ENCODE results near the gene ZNF35. TPM values are rescaled to one million over a fixed set of nuclear protein-coding genes. Genes with fewer than 3 reads are reported as not detected.
"Not testable (repeated sequence)": the region's sequence is repeated elsewhere in the genome, so short reads cannot be mapped to it uniquely, and the experiment has no call there.

The ZNF35 gene
- total and polyA plus RNA-seq, 4 donors, result 9.5 to 18.1 (median 12.9) TPM

GRCh38 chr3:44649709-44650108 is 1.2 kb downstream of the ZNF35 start:
- no peaks in the 10 kb centered on the region for H3K27me3 ChIP-seq (ENCODE audit: control insufficient read depth, insufficient read depth, low read length)
- 100% methylated on average over 1 of the region's 1 CpG for WGBS (ENCODE audit: insufficient coverage)
- DNase-seq (ENCODE audit: low read depth in 4 of 6, low spot score in 6 of 6), result no peak
- peaks cover 30% of the 10 kb centered on the region for H3K36me3 ChIP-seq (ENCODE audit: control insufficient read depth, insufficient read depth, low read length)
- H3K4me1 ChIP-seq (ENCODE audit: control insufficient read depth, insufficient read depth, low read length), result peaks cover 6% of the 10 kb centered on the region
- H3K9me3 ChIP-seq (ENCODE audit: control insufficient read depth, insufficient read depth, low read length), result no peaks in the 10 kb centered on the region
- no peak overlapping the region for H3K27ac ChIP-seq (ENCODE audit: low read depth, low read length)
- H3K4me3 ChIP-seq (ENCODE audit: low read depth, low read length), result no peak overlapping the region

DNA sequence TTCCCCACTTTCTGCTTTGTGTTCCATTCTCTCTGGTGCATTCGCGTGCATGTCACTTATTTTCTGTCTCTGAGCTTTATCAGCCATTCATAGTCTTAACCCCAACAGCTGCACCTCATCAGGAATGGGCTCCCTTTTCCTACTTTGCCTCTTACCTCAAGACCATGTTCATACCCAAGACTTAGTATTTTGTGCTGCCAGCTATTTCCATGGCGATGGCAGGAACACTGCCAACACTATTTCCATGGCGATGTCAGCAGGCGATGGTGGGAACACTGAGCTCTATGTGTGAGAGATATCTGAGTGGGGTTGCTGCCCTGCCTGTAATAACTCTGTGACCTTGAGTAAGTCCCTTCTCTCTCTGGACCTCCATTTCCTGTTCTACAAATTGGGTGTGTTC is 5.5 kb downstream of the ZNF35 start:
- Histone ChIP-seq H3K4me3 (ENCODE audit: low read depth, low read length) (no peak overlapping the region), H3K27me3 (ENCODE audit: control insufficient read depth, insufficient read depth, low read length) (no peaks in the 10 kb centered on the region), H3K9me3 (ENCODE audit: control insufficient read depth, insufficient read depth, low read length) (no peaks in the 10 kb centered on the region), H3K27ac (ENCODE audit: low read depth, low read length) (no peak overlapping the region), H3K4me1 (ENCODE audit: control insufficient read depth, insufficient read depth, low read length) (no peaks in the 10 kb centered on the region), H3K36me3 (ENCODE audit: control insufficient read depth, insufficient read depth, low read length) (peaks cover 53% of the 10 kb centered on the region)
- DNase-seq (ENCODE audit: low read depth in 4 of 6, low spot score in 6 of 6), result peak in 2 of 6 donors; percentile 58 to 65
- 66% methylated on average over 5 of the region's 5 CpGs for WGBS (ENCODE audit: insufficient coverage)

DNA sequence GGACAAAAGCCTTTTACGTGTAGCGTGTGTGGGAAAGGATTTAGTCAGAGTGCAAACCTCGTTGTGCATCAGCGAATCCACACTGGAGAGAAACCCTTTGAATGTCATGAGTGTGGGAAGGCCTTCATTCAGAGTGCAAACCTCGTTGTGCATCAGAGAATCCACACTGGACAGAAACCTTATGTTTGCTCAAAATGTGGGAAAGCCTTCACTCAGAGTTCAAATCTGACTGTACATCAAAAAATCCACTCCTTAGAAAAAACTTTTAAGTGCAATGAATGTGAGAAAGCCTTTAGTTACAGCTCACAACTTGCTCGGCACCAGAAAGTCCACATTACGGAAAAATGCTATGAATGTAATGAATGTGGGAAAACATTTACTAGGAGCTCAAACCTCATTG is 10.5 kb downstream of the ZNF35 start:
- Histone ChIP-seq H3K27me3 (ENCODE audit: control insufficient read depth, insufficient read depth, low read length) (no peaks in the 10 kb centered on the region), H3K9me3 (ENCODE audit: control insufficient read depth, insufficient read depth, low read length) (no peaks in the 10 kb centered on the region), H3K36me3 (ENCODE audit: control insufficient read depth, insufficient read depth, low read length) (peaks cover 44% of the 10 kb centered on the region), H3K4me3 (ENCODE audit: low read depth, low read length) (no peak overlapping the region), H3K4me1 (ENCODE audit: control insufficient read depth, insufficient read depth, low read length) (no peaks in the 10 kb centered on the region), H3K27ac (ENCODE audit: low read depth, low read length) (no peak overlapping the region)
- WGBS (ENCODE audit: insufficient coverage), result 95% methylated on average over 4 of the region's 7 CpGs
- DNase-seq (ENCODE audit: low read depth in 4 of 6, low spot score in 6 of 6), result no peak

DNA sequence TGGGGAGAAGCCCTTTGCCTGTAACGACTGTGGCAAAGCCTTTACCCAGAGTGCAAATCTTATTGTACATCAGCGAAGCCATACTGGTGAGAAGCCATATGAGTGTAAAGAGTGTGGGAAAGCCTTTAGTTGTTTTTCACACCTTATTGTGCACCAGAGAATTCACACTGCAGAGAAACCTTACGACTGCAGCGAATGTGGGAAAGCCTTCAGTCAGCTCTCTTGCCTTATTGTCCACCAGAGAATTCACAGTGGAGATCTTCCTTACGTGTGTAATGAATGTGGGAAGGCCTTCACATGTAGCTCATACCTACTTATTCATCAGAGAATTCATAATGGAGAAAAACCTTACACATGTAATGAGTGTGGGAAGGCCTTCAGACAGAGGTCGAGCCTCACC is 10.9 kb downstream of the ZNF35 start:
- Histone ChIP-seq H3K27ac (ENCODE audit: low read depth, low read length) (no peak overlapping the region), H3K4me3 (ENCODE audit: low read depth, low read length) (no peak overlapping the region), H3K36me3 (ENCODE audit: control insufficient read depth, insufficient read depth, low read length) (peaks cover 44% of the 10 kb centered on the region), H3K27me3 (ENCODE audit: control insufficient read depth, insufficient read depth, low read length) (no peaks in the 10 kb centered on the region), H3K9me3 (ENCODE audit: control insufficient read depth, insufficient read depth, low read length) (no peaks in the 10 kb centered on the region), H3K4me1 (ENCODE audit: control insufficient read depth, insufficient read depth, low read length) (no peaks in the 10 kb centered on the region)
- no peak for DNase-seq (ENCODE audit: low read depth in 4 of 6, low spot score in 6 of 6)
- 100% methylated on average over 1 of the region's 6 CpGs for WGBS (ENCODE audit: insufficient coverage)

- DNase-seq (ENCODE audit: low read depth in 4 of 6, low spot score in 6 of 6), result no peak
- no peaks in the 10 kb centered on the region for H3K9me3 ChIP-seq (ENCODE audit: control insufficient read depth, insufficient read depth, low read length)
- H3K27ac ChIP-seq (ENCODE audit: low read depth, low read length), result no peak overlapping the region
- no peaks in the 10 kb centered on the region for H3K4me1 ChIP-seq (ENCODE audit: control insufficient read depth, insufficient read depth, low read length)
- H3K4me3 ChIP-seq (ENCODE audit: low read depth, low read length), result no peak overlapping the region
- WGBS (ENCODE audit: insufficient coverage), result no CpG with 5 or more reads among the region's 2 CpGs
- H3K36me3 ChIP-seq (ENCODE audit: control insufficient read depth, insufficient read depth, low read length), result peaks cover 38% of the 10 kb centered on the region
- H3K27me3 ChIP-seq (ENCODE audit: control insufficient read depth, insufficient read depth, low read length), result no peaks in the 10 kb centered on the region
Observed at GRCh38 chr3:44661189-44661588, 12.7 kb downstream of the ZNF35 start.

- H3K36me3 ChIP-seq (ENCODE audit: control insufficient read depth, insufficient read depth, low read length), result peaks cover 20% of the 10 kb centered on the region
- WGBS (ENCODE audit: insufficient coverage), result no CpG with 5 or more reads among the region's 3 CpGs
Observed at GRCh38 chr3:44665173-44665572, 16.6 kb downstream of the ZNF35 start.

DNA sequence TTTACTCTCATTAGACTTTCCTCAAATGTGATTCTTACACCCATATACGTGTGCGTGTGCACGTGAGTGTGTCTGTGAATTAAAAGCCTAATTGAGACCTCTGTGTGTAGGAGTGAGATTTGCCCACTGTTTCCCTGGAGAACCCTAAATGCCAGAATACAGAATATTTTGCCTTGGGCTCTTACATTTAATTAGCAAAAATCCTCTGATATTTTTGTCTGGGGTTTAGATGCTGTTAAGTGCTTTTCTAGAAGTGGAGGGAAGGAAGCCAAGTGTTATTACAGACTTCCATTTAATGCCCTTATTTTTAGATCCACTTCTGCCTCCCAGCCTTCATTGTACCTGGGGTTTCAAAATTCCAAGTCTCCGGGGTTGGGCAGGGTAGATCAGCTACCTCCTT is 17.8 kb downstream of the ZNF35 start:
- no peak overlapping the region for H3K27ac ChIP-seq (ENCODE audit: low read depth, low read length)
- WGBS (ENCODE audit: insufficient coverage), result no CpG with 5 or more reads among the region's 4 CpGs
- no peak overlapping the region for H3K4me3 ChIP-seq (ENCODE audit: low read depth, low read length)
- H3K9me3 ChIP-seq (ENCODE audit: control insufficient read depth, insufficient read depth, low read length), result no peaks in the 10 kb centered on the region
- H3K4me1 ChIP-seq (ENCODE audit: control insufficient read depth, insufficient read depth, low read length), result no peaks in the 10 kb centered on the region
- H3K27me3 ChIP-seq (ENCODE audit: control insufficient read depth, insufficient read depth, low read length), result no peaks in the 10 kb centered on the region
- DNase-seq (ENCODE audit: low read depth in 4 of 6, low spot score in 6 of 6), result peak in 1 of 6 donors; percentile 71
- peaks cover 21% of the 10 kb centered on the region for H3K36me3 ChIP-seq (ENCODE audit: control insufficient read depth, insufficient read depth, low read length)

More at GRCh38 chr3:44665173-44665572, 16.6 kb downstream of the ZNF35 start:
- Histone ChIP-seq H3K27ac (ENCODE audit: low read depth, low read length) (no peak overlapping the region), H3K4me3 (ENCODE audit: low read depth, low read length) (no peak overlapping the region), H3K27me3 (ENCODE audit: control insufficient read depth, insufficient read depth, low read length) (no peaks in the 10 kb centered on the region), H3K4me1 (ENCODE audit: control insufficient read depth, insufficient read depth, low read length) (no peaks in the 10 kb centered on the region), H3K9me3 (ENCODE audit: control insufficient read depth, insufficient read depth, low read length) (no peaks in the 10 kb centered on the region)
- DNase-seq (ENCODE audit: low read depth in 4 of 6, low spot score in 6 of 6), result no peak

DNA sequence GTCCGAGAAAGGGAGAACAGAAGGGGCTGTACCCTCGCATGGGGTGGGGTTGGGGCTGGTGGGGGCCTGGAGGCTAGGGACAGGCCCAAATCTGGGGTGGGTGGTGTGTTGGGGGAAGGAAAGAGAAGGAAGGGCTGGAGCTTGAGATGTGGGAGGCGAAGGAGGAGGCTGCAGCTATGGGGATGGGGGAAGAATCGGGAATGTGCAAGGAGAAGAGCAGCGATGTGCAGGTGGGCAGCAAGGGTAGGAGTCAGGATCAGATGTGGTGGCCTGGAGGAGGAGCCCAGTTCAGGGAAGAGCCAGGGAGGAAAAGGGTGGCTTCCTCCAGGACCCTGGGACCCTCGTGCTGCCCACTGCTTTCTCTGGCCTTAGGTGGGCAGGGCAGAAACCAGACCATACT is 21.2 kb downstream of the ZNF35 start:
- H3K9me3 ChIP-seq (ENCODE audit: control insufficient read depth, insufficient read depth, low read length), result no peaks in the 10 kb centered on the region
- H3K4me1 ChIP-seq (ENCODE audit: control insufficient read depth, insufficient read depth, low read length), result no peaks in the 10 kb centered on the region
- no peaks in the 10 kb centered on the region for H3K27me3 ChIP-seq (ENCODE audit: control insufficient read depth, insufficient read depth, low read length)
- WGBS (ENCODE audit: insufficient coverage), result 92% methylated on average over 6 of the region's 6 CpGs
- H3K27ac ChIP-seq (ENCODE audit: low read depth, low read length), result no peak overlapping the region
- DNase-seq (ENCODE audit: low read depth in 4 of 6, low spot score in 6 of 6), result no peak
- H3K4me3 ChIP-seq (ENCODE audit: low read depth, low read length), result no peak overlapping the region
- H3K36me3 ChIP-seq (ENCODE audit: control insufficient read depth, insufficient read depth, low read length), result peaks cover 22% of the 10 kb centered on the region

- H3K27ac ChIP-seq (ENCODE audit: low read depth, low read length); DNase-seq (ENCODE audit: low read depth in 4 of 6, low spot score in 6 of 6); H3K27me3 ChIP-seq (ENCODE audit: control insufficient read depth, insufficient read depth, low read length); H3K9me3 ChIP-seq (ENCODE audit: control insufficient read depth, insufficient read depth, low read length); H3K4me1 ChIP-seq (ENCODE audit: control insufficient read depth, insufficient read depth, low read length); H3K4me3 ChIP-seq (ENCODE audit: low read depth, low read length): not testable (repeated sequence)
- H3K36me3 ChIP-seq (ENCODE audit: control insufficient read depth, insufficient read depth, low read length), result peaks cover 33% of the 10 kb centered on the region
- 96% methylated on average over 5 of the region's 8 CpGs for WGBS (ENCODE audit: insufficient coverage)
Observed at GRCh38 chr3:44673466-44673865, 24.9 kb downstream of the ZNF35 start.

- 38% methylated on average over 2 of the region's 2 CpGs for WGBS (ENCODE audit: insufficient coverage)
Observed at GRCh38 chr3:44674211-44674610, 25.7 kb downstream of the ZNF35 start.

More at GRCh38 chr3:44674211-44674610, 25.7 kb downstream of the ZNF35 start:
- Histone ChIP-seq H3K27ac (ENCODE audit: low read depth, low read length) (no peak overlapping the region), H3K4me1 (ENCODE audit: control insufficient read depth, insufficient read depth, low read length) (no peaks in the 10 kb centered on the region), H3K9me3 (ENCODE audit: control insufficient read depth, insufficient read depth, low read length) (peaks cover 2% of the 10 kb centered on the region), H3K4me3 (ENCODE audit: low read depth, low read length) (no peak overlapping the region), H3K36me3 (ENCODE audit: control insufficient read depth, insufficient read depth, low read length) (peaks cover 33% of the 10 kb centered on the region), H3K27me3 (ENCODE audit: control insufficient read depth, insufficient read depth, low read length) (no peaks in the 10 kb centered on the region)
- DNase-seq (ENCODE audit: low read depth in 4 of 6, low spot score in 6 of 6), result no peak
